ENCODE measurements around the gene SLC26A4.
"Not testable (repeated sequence)": the region's sequence is repeated elsewhere in the genome, so short reads cannot be mapped to it uniquely, and the experiment has no call there.

SLC26A4 gene

DNA sequence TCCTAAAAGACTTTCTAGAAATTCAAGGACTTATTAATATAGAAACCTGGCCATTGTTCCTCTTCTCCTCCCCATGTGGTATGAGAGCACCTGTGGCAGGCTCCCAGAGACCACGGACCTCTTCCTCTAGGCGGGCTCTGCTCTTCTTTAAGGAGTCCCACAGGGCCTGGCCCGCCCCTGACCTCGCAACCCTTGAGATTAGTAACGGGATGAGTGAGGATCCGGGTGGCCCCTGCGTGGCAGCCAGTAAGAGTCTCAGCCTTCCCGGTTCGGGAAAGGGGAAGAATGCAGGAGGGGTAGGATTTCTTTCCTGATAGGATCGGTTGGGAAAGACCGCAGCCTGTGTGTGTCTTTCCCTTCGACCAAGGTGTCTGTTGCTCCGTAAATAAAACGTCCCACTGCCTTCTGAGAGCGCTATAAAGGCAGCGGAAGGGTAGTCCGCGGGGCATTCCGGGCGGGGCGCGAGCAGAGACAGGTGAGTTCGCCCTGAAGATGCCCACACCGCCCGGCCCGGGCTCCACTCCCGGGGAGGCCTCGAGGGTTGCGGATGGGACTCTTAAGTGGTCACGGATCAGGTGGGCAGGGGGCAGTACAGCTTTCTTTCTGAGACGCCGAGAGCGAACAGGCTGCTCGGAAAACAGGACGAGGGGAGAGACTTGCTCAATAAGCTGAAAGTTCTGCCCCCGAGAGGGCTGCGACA, at the start of gene SLC26A4:
TSS of gene SLC26A4 (plus strand) at position 448 of the 700 bp plus-strand sequence. CDS start 814 bp downstream, outside the sequence.
- peak within 1 kb of the TSS; percentile 18 for H3K27ac Mint-ChIP-seq
- H3K4me3 Mint-ChIP-seq, result peak within 1 kb of the TSS; percentile 91
- ATAC-seq, result peak; percentile 83
- H3K4me1 Mint-ChIP-seq, result peaks cover 38% of the 10 kb centered on the region
- H3K27me3 Mint-ChIP-seq, result no peaks in the 10 kb centered on the region
- no peaks in the 10 kb centered on the region for H3K36me3 Mint-ChIP-seq
- no peaks in the 10 kb centered on the region for H3K9me3 Mint-ChIP-seq

DNA sequence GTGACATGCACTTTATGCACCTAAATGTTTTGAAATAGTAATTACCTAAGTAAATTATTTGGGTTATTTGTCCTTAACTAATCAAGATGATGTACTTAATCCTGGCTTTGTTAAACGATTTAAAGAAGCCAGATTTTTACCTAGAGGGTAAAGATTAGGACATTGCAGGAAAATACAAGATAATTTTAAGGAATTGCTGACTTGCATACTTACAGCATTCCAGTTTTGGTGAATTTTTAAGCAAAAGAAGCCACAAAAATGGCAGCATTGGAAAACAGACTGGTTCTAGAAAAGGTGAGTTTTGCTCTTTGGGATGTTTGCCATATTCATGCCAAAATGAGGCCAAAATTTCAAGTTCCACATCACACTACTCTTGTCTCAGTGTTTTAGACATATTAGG, 47.2 kb upstream of the SLC26A4 start:
- H3K27ac Mint-ChIP-seq, result no peak overlapping the region
- H3K4me1 Mint-ChIP-seq, result no peaks in the 10 kb centered on the region
- H3K36me3 Mint-ChIP-seq, result peaks cover 31% of the 10 kb centered on the region
- H3K9me3 Mint-ChIP-seq, result no peaks in the 10 kb centered on the region
- no peak for ATAC-seq
- no peak overlapping the region for H3K4me3 Mint-ChIP-seq
- no peaks in the 10 kb centered on the region for H3K27me3 Mint-ChIP-seq

DNA sequence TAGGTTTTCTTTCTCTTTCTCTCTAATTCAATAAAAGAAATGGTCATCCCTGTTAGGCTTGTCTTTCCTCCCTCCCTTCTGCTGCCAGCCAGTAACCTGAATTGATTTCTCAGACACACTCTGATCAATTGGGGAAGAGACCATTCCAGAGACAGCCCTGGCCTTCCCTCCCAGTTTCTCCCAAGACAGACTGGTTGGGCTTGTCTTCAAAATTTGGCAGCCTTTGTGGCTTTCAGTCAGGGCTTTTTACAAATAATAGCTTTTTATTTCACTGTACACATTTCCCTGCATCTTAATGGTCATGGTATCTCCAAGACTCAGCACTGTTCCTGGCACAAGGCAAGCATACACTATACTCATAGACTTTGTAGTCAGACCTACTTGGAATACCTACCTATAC, 46.7 kb upstream of the SLC26A4 start:
- Mint-ChIP-seq H3K4me3 (no peak overlapping the region), H3K36me3 (peaks cover 26% of the 10 kb centered on the region), H3K4me1 (no peaks in the 10 kb centered on the region), H3K9me3 (no peaks in the 10 kb centered on the region), H3K27ac (no peak overlapping the region), H3K27me3 (no peaks in the 10 kb centered on the region)
- ATAC-seq, result no peak

- H3K27me3 Mint-ChIP-seq, result no peaks in the 10 kb centered on the region
- ATAC-seq, result no peak
- peaks cover 21% of the 10 kb centered on the region for H3K36me3 Mint-ChIP-seq
- H3K4me1 Mint-ChIP-seq, result no peaks in the 10 kb centered on the region
- H3K27ac Mint-ChIP-seq, result no peak overlapping the region
- no peak overlapping the region for H3K4me3 Mint-ChIP-seq
- H3K9me3 Mint-ChIP-seq, result no peaks in the 10 kb centered on the region
Observed at GRCh38 chr7:107614425-107614824, 46.2 kb upstream of the SLC26A4 start.

- Mint-ChIP-seq H3K36me3 (peaks cover 20% of the 10 kb centered on the region), H3K4me1 (no peaks in the 10 kb centered on the region), H3K9me3 (no peaks in the 10 kb centered on the region), H3K27ac (no peak overlapping the region), H3K27me3 (no peaks in the 10 kb centered on the region), H3K4me3 (no peak overlapping the region)
- ATAC-seq, result no peak
Observed at GRCh38 chr7:107615910-107616680, 44.5 kb upstream of the SLC26A4 start.

- Mint-ChIP-seq H3K27me3 (no peaks in the 10 kb centered on the region), H3K4me3 (no peak overlapping the region), H3K36me3 (no peaks in the 10 kb centered on the region), H3K9me3 (peaks cover 3% of the 10 kb centered on the region), H3K27ac (no peak overlapping the region), H3K4me1 (no peaks in the 10 kb centered on the region)
- no peak for ATAC-seq
Observed at GRCh38 chr7:107622429-107622828, 38.2 kb upstream of the SLC26A4 start.

DNA sequence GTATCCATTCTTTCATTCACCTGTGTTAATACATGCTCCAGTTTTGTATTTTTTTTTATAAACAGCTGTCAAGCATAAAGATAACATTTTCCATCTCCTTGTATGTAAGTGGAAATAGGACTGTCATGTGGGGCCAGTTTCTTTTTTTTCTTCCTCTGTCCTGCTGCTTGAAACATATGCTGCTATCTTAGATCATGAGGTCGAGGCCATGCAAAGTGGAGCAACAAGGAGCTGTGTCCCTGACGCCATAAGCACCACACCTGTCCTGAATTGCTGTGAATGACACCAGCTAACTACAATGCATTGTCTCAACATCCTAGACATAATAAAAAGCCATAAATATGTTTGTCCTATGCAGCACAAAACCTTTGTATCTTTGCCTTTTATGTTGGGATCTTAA, 37.7 kb upstream of the SLC26A4 start:
- no peak for ATAC-seq
- Mint-ChIP-seq H3K27ac (no peak overlapping the region), H3K4me1 (peaks cover under 1% of the 10 kb centered on the region), H3K9me3 (peaks cover 3% of the 10 kb centered on the region), H3K27me3 (no peaks in the 10 kb centered on the region), H3K4me3 (no peak overlapping the region), H3K36me3 (no peaks in the 10 kb centered on the region)

- Mint-ChIP-seq H3K4me3 (no peak overlapping the region), H3K27me3 (no peaks in the 10 kb centered on the region), H3K9me3 (peaks cover 3% of the 10 kb centered on the region), H3K4me1 (peaks cover 22% of the 10 kb centered on the region), H3K27ac (no peak overlapping the region), H3K36me3 (no peaks in the 10 kb centered on the region)
- no peak for ATAC-seq
Observed at GRCh38 chr7:107627002-107627401, 33.6 kb upstream of the SLC26A4 start.

DNA sequence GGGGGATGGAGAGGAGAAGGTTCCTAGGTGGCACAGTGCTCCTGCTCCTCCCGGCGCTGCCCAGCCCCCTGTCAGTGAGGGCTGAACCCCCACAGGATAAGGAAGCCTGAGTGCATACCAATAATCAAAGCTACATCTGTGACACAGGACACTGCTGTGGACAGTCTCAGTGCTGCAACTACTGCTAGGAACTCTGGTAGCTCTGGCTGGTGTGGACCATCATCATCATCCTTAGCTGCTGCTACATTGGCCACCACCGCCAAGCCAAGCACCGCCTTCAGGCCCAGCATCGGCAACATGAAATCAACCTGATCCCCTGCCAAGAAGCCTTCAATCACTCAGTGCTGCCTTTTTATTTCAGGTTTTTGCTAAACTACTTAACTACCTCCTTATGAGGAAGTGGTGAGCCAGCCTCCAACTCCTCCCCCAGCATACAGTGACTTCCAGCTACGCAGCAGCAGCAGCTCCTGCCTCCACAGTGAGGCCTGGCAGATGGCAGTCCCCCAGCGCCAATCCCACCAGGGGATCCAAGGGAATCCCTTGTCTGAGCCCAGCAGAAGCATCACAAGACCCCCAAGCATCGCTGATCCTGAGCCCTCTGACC, 32.1 kb upstream of the SLC26A4 start:
- H3K9me3 Mint-ChIP-seq, result peaks cover 3% of the 10 kb centered on the region
- H3K4me1 Mint-ChIP-seq, result peaks cover 33% of the 10 kb centered on the region
- no peak overlapping the region for H3K4me3 Mint-ChIP-seq
- H3K36me3 Mint-ChIP-seq, result no peaks in the 10 kb centered on the region
- H3K27me3 Mint-ChIP-seq, result no peaks in the 10 kb centered on the region
- peak; percentile 81 for ATAC-seq
- H3K27ac Mint-ChIP-seq, result peak overlapping the region; percentile 78

DNA sequence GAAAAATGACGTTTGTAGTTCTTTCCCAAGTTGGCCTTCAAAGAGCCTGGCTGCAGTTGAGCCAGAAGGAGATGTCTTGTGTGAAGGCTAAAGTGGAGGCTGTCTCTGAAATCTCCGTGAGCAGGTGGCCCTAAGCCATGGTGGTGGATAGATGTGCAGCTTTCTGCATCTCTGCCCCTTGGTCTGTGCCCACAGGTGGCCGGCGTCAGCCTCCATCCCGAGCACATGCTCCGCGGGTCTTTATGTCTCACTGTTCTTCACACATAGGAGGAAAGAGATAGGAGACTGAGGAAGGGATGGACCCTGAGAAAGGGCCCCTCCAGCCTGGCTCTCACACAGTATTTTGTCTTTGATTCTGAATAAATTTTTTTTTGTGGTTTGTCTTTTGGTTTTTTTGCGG, 30.3 kb upstream of the SLC26A4 start:
- no peaks in the 10 kb centered on the region for H3K36me3 Mint-ChIP-seq
- peaks cover 48% of the 10 kb centered on the region for H3K4me1 Mint-ChIP-seq
- ATAC-seq, result no peak
- H3K4me3 Mint-ChIP-seq, result no peak overlapping the region
- H3K27ac Mint-ChIP-seq, result no peak overlapping the region
- no peaks in the 10 kb centered on the region for H3K27me3 Mint-ChIP-seq
- H3K9me3 Mint-ChIP-seq, result peaks cover 3% of the 10 kb centered on the region

- no peaks in the 10 kb centered on the region for H3K27me3 Mint-ChIP-seq
- no peak for ATAC-seq
- H3K4me1 Mint-ChIP-seq, result peaks cover 53% of the 10 kb centered on the region
- H3K9me3 Mint-ChIP-seq, result peaks cover 2% of the 10 kb centered on the region
- H3K27ac Mint-ChIP-seq, result no peak overlapping the region
- H3K4me3 Mint-ChIP-seq, result no peak overlapping the region
- no peaks in the 10 kb centered on the region for H3K36me3 Mint-ChIP-seq
Observed at GRCh38 chr7:107631588-107632491, 28.8 kb upstream of the SLC26A4 start.

GRCh38 chr7:107632492-107632865, 28.1 kb upstream of the SLC26A4 start:
- H3K27me3 Mint-ChIP-seq, result no peaks in the 10 kb centered on the region
- no peaks in the 10 kb centered on the region for H3K9me3 Mint-ChIP-seq
- no peak for ATAC-seq
- peak overlapping the region; percentile 53 for H3K27ac Mint-ChIP-seq
- H3K4me3 Mint-ChIP-seq, result no peak overlapping the region
- H3K4me1 Mint-ChIP-seq, result peaks cover 53% of the 10 kb centered on the region
- no peaks in the 10 kb centered on the region for H3K36me3 Mint-ChIP-seq

DNA sequence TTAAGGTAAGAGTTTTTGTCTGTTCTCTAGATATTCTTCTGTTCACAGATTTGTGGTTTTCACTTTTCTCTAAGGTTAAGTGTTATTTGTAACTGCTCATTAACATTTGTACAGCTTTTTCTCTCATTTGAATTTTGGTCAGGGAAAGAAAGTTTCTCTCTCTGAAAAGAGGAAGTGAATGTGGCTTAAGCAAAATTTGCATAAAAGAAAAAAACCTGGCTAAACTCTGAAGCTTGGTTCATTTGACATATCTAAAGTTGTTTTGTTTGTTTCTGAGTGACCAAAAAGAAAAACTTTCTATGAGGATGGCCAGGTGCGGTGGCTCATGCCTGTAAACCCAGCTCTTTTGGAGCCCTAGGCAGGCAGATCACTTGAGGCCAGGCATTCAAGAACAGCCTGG, 22.0 kb upstream of the SLC26A4 start:
- Mint-ChIP-seq H3K9me3 (peaks cover 2% of the 10 kb centered on the region), H3K27ac (peak overlapping the region; percentile 94), H3K36me3 (peaks cover 5% of the 10 kb centered on the region), H3K4me3 (peak overlapping the region; percentile 65), H3K27me3 (no peaks in the 10 kb centered on the region), H3K4me1 (peaks cover 53% of the 10 kb centered on the region)
- ATAC-seq, result peak; percentile 87

GRCh38 chr7:107639070-107639469, 21.6 kb upstream of the SLC26A4 start:
- not testable (repeated sequence) for H3K9me3 Mint-ChIP-seq, H3K27me3 Mint-ChIP-seq, H3K36me3 Mint-ChIP-seq, ATAC-seq
- H3K4me1 Mint-ChIP-seq, result peaks cover 53% of the 10 kb centered on the region
- peak overlapping the region; percentile 65 for H3K4me3 Mint-ChIP-seq
- peak overlapping the region; percentile 94 for H3K27ac Mint-ChIP-seq

- ATAC-seq, result no peak
- peaks cover 45% of the 10 kb centered on the region for H3K4me1 Mint-ChIP-seq
- H3K4me3 Mint-ChIP-seq, result no peak overlapping the region
- H3K27me3 Mint-ChIP-seq, result no peaks in the 10 kb centered on the region
- H3K9me3 Mint-ChIP-seq, result peaks cover 5% of the 10 kb centered on the region
- peaks cover 5% of the 10 kb centered on the region for H3K36me3 Mint-ChIP-seq
- peak overlapping the region; percentile 25 for H3K27ac Mint-ChIP-seq
Observed at GRCh38 chr7:107641676-107642075, 19.0 kb upstream of the SLC26A4 start.
